ENCODE measurements around the gene NSMCE1.

- TF ChIP-seq CTCF (IDR thresholded peaks at IDR 0.05) (no peak), POLR2A (IDR thresholded peaks at IDR 0.05) (no peak)
Observed at GRCh38 chr16:27240948-27241531, 27.5 kb downstream of the NSMCE1 start.

Data from esophagus squamous epithelium (tissue), 4 donors.